Karpas-422 (cell line): ENCODE data around the gene PASD1. TPM values are rescaled to one million over a fixed set of nuclear protein-coding genes. Genes with fewer than 3 reads are reported as not detected.

ENCODE experiments used
- DNase-seq: peaks from one replicate; pipeline ENCODE4 v3.0.0-alpha.2; 2015
- H2AFZ ChIP-seq: fragments of 200-600 bp; sonication (generic); 2 replicates; pipeline ENCODE4 v1.6.1; 2014; ENCODE audit warnings: antibody characterized with exemption, low read length, mixed read lengths
- H3K27ac ChIP-seq: fragments of 200-600 bp; sonication (generic); 2 replicates; pipeline ENCODE4 v1.5.1; 2014; ENCODE audit warnings: mild to moderate bottlenecking, low read length, moderate library complexity
- H3K27me3 ChIP-seq: fragments of 200-600 bp; sonication (generic); 2 replicates; pipeline ENCODE4 v1.6.1; 2014; ENCODE audit warnings: low read length, mixed read lengths
- H3K36me3 ChIP-seq: fragments of 200-600 bp; sonication (generic); 2 replicates; pipeline ENCODE4 v1.6.1; 2014; ENCODE audit warnings: low read length, mixed read lengths; ENCODE audit not compliant: insufficient read depth
- H3K4me1 ChIP-seq: fragments of 200-600 bp; sonication (generic); 2 replicates; pipeline ENCODE4 v1.6.1; 2014; ENCODE audit warnings: mild to moderate bottlenecking, low read length, mixed read lengths
- H3K4me2 ChIP-seq: fragments of 200-600 bp; sonication (generic); 2 replicates; pipeline ENCODE4 v1.6.1; 2014; ENCODE audit warnings: low read length, low read depth, mild to moderate bottlenecking; ENCODE audit not compliant: poor library complexity, severe bottlenecking
- H3K4me3 ChIP-seq: fragments of 200-600 bp; sonication (generic); 2 replicates; pipeline ENCODE4 v1.5.1; 2014; ENCODE audit warnings: mild to moderate bottlenecking, antibody characterized with exemption, low read length, mixed read lengths
- H3K79me2 ChIP-seq: fragments of 200-600 bp; sonication (generic); 2 replicates; pipeline ENCODE4 v1.6.1; 2014; ENCODE audit warnings: mild to moderate bottlenecking, low read length, mixed read lengths
- H3K9ac ChIP-seq: fragments of 200-600 bp; sonication (generic); 2 replicates; pipeline ENCODE4 v1.6.0; 2014; ENCODE audit warnings: low read length
- H3K9me2 ChIP-seq: fragments of 200-600 bp; sonication (generic), shearing (Covaris generic); replicated peaks from 2 replicates; pipeline ENCODE4 v1.6.0; 2014; ENCODE audit warnings: mild to moderate bottlenecking, low read length, moderate library complexity; ENCODE audit not compliant: insufficient read depth
- H3K9me3 ChIP-seq: fragments of 300-700, 200-600 bp; sonication (generic); 2 replicates; pipeline ENCODE4 v1.6.1; 2014; ENCODE audit warnings: low read length, mixed read lengths
- H4K20me1 ChIP-seq: fragments of 200-600 bp; sonication (generic); 2 replicates; pipeline ENCODE4 v1.6.1; 2014; ENCODE audit warnings: mild to moderate bottlenecking, antibody characterized with exemption, low read length, low read depth; ENCODE audit not compliant: insufficient read depth
- total RNA-seq: library from RNA; depleted of rRNA; stranded (reverse); fragments of >200 nt; shearing (Covaris generic); gene quantifications from 2 replicates; pipeline ENCODE4 v1.2.3, GENCODE V29; 2014; ENCODE audit warnings: low replicate concordance; rRNA removed

The PASD1 gene
- total RNA-seq, 1 experiment from 2014 or later, result not detected

GRCh38 chrX:151723156-151723760 lies 159.8 kb downstream of the PASD1 start:
- Histone ChIP-seq H3K4me3 (no peak overlapping the region), H3K36me3 (no peaks in the 10 kb centered on the region), H3K4me1 (no peaks in the 10 kb centered on the region), H4K20me1 (no peaks in the 10 kb centered on the region), H3K79me2 (no peaks in the 10 kb centered on the region), H3K27ac (no peak overlapping the region), H3K9ac (no peak overlapping the region), H3K9me2 (no peaks in the 10 kb centered on the region), H3K9me3 (no peaks in the 10 kb centered on the region), H2AFZ (no peak overlapping the region), H3K4me2 (no peak overlapping the region), H3K27me3 (no peaks in the 10 kb centered on the region)
- no peak for DNase-seq

DNA sequence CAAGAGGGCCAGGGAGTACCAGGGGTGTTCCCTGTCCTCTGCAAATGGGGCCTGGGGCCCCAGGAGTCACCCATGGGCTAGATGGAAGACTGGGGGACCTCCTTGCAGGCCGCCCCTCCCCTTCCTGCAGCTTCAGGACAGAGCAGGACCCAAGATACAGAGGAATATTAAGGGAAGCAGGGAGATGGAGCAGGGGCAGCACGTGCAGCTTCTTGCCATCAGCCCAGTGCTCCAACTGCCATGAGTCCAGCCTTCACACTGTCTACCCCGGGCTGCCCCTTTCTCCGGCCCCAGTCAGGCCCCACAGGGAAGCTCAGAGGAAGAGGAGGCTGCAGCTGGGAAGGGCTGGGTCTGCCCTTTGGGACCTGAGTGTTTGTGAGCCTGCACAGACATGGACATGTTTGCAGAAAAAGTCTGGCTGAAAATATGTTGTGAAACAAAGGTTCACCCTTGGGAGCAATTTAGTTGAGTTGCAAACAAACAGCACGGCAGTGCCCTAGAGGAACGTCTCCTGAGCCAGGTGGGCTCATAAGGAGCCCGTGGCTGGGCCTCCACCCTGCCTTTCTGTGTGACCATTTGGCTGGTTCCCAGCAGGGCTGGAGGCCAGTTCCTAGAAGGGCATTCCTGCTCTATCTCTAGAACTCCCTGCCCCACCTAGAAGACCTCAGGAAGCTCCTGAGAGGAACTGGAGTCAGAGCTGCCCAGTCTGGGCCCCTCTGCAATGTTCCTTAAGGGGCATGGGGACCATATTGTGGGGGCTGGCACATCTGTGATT lies 161.3 kb downstream of the PASD1 start:
- no peak for DNase-seq
- Histone ChIP-seq H3K9me3 (no peaks in the 10 kb centered on the region), H3K9ac (no peak overlapping the region), H3K27ac (no peak overlapping the region), H3K36me3 (no peaks in the 10 kb centered on the region), H3K9me2 (no peaks in the 10 kb centered on the region), H3K4me3 (no peak overlapping the region), H3K4me1 (no peaks in the 10 kb centered on the region), H2AFZ (no peak overlapping the region), H4K20me1 (no peaks in the 10 kb centered on the region), H3K27me3 (no peaks in the 10 kb centered on the region), H3K4me2 (no peak overlapping the region), H3K79me2 (no peaks in the 10 kb centered on the region)

DNA sequence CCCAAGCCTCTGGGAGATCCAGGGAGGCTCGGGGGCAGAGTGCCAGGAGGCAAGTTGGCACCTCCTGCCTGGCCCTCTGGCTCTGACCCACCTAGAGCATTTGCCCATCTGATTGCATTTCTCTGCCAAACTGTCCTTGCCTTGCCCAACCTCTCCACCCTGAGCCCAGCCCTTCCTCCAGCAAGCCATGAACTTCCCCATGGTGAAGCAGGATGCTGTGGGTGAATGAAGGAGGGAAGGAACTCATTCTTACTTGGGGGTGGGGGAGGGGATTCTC lies 161.8 kb downstream of the PASD1 start:
- Histone ChIP-seq H3K9ac (no peak overlapping the region), H3K9me2 (no peaks in the 10 kb centered on the region), H4K20me1 (no peaks in the 10 kb centered on the region), H3K79me2 (no peaks in the 10 kb centered on the region), H3K27ac (no peak overlapping the region), H2AFZ (no peak overlapping the region), H3K4me1 (no peaks in the 10 kb centered on the region), H3K4me2 (no peak overlapping the region), H3K4me3 (no peak overlapping the region), H3K36me3 (no peaks in the 10 kb centered on the region), H3K9me3 (no peaks in the 10 kb centered on the region), H3K27me3 (no peaks in the 10 kb centered on the region)
- no peak for DNase-seq

Other genes with a start within 250 kb of the PASD1 start
- 19.1 and 49.8 TPM in 2 replicates for gene VMA21, start 166.5 kb upstream of the PASD1 start, total RNA-seq
- not detected in 2 replicates for gene PRRG3, start 131.8 kb downstream of the PASD1 start, total RNA-seq
- not detected in 2 replicates for gene FATE1, start 152.4 kb downstream of the PASD1 start, total RNA-seq
- not detected in 2 replicates for gene CNGA2, start 171.1 kb downstream of the PASD1 start, total RNA-seq